Pancreas (tissue), 10 donors: ENCODE results near the gene RB1. TPM values are rescaled to one million over a fixed set of nuclear protein-coding genes. Genes with fewer than 3 reads are reported as not detected.

Experiments
- ATAC-seq, 4 donors: fragments of 200-7000 bp; cut with Tn5 transposase; one replicate each; pipeline versions ENCODE4 v1.8.0 to v1.9.1; 2020; ENCODE audit warnings: mild to moderate bottlenecking in 4 of 4, moderate library complexity in 4 of 4
- DNase-seq, 6 donors: peaks; one replicate each; pipeline ENCODE4 v3.0.0-alpha.2; 2020
- FAIRE-seq: peaks from 2 replicates; lab custom pipeline; 2012; peaks lifted over from hg19 to GRCh38; lab: Jason Lieb, UNC
- H3K27ac ChIP-seq, 4 donors: fragments of 200-600 bp; sonication (generic); 1 replicate in 3 of 4; 2 replicates in 1 of 4; pipeline versions ENCODE4 v1.5.0 to v1.8.0; 2020
- H3K27me3 ChIP-seq, 4 donors: fragments of 200-600 bp; one replicate each; pipeline ENCODE4 v1.8.0; 2021
- H3K36me3 ChIP-seq, 3 donors: fragments of 200-600 bp; sonication (generic) in 1 of 3; one replicate each; pipeline versions ENCODE4 v1.5.0 to v1.8.0; 2020 to 2021
- H3K4me1 ChIP-seq, 3 donors: fragments of 200-600 bp; one replicate each; pipeline ENCODE4 v1.8.0; 2021
- H3K4me3 ChIP-seq, 4 donors: fragments of 200-600 bp; sonication (generic) in 2 of 4; one replicate each; pipeline versions ENCODE4 v1.5.0 to v1.8.0; 2020 to 2021
- H3K9me3 ChIP-seq, 4 donors: fragments of 200-600 bp; one replicate each; pipeline ENCODE4 v1.8.0; 2021
- WGBS, 2 donors: extraction: QIAGEN DNeasy Blood & Tissue Kit; methylation state at CpG; one replicate each; pipeline ENCODE4 v1.1.7; 2013; 5-methylcytosine and 5-hydroxymethylcytosine counted together
- intact Hi-C, 3 donors: fragments of 100-400 bp; cut with DNase I; formaldehyde crosslinking; loops; one replicate each; pipeline versions ENCODE4 v1.11.1 to v1.14.2; 2022
- polyA plus RNA-seq, 2 donors: library from polyadenylated mRNA; stranded (reverse); fragments of 200-250 nt; gene quantifications; one replicate each; pipeline ENCODE4 v1.2.3, GENCODE V29; 2013
- total RNA-seq, 6 donors: library from RNA; stranded (reverse); fragmentation: NEBNext Ultra II Directional in 4 of 6; extraction: Animal tissue kit (Norgen Biotek cat#: 25700) in 4 of 6; gene quantifications; one replicate each; pipeline versions ENCODE4 v1.2.1 to v1.2.4, GENCODE V29; 2021 to 2023
- TF ChIP-seq, protein P1 (sequence below), 4 donors: fragments of 200-600 bp; sonication (generic) in 3 of 4; IDR thresholded peaks; one replicate each; pipeline versions ENCODE4 v1.5.0 to v1.8.0; 2021; ENCODE audit warnings: antibody characterized with exemption in 4 of 4
- donor health status: healthy with polysubstance abuse.
- donor health status: DM: no; HTN: no; CAD: no; lungs with moderate emphysema.
- donor health status: DM: no; HTN: no; CAD: no.
- donor health status: control.
- donor health status: control.
- donor health status: Bipolar disorder and iron deficiency.
- donor health status: DM: yes; HTN: yes; CAD: no.
- donor health status: DM: no; HTN: no; CAD: no.
- donor health status: DM: no; HTN: no; CAD: no.
- donor health status: DM: yes; HTN: yes; CAD: no.

The RB1 gene
- total and polyA plus RNA-seq, 8 donors, result 5.0 to 23.0 (median 10.9) TPM

DNA sequence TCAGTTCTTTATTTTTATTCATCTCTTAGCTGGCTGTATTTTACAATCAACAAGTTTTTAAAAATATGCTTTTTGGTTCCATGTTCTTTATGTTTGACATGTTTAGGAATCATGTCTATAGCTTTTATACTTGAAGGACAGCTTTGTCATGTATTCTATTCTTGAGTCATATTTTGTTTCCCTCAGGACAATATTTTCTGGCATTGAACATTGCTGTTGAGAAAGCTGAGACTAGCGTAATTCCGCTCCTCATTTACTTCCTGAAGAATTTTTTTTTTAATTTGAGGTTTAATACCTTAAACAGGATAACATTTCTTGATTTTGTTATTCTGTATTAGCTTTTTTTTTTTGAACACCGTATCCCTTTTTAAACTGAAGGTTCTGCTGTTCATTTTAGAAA, 53.2 kb downstream of the RB1 start:
- H3K36me3 ChIP-seq, result no peaks in the 10 kb centered on the region
- no peaks in the 10 kb centered on the region for H3K4me1 ChIP-seq
- no peaks in the 10 kb centered on the region for H3K27me3 ChIP-seq
- no peak overlapping the region for H3K4me3 ChIP-seq
- FAIRE-seq (no peak), DNase-seq (no peak), ATAC-seq (no peak)
- intact Hi-C loops, result no loop called here
- TF ChIP-seq, protein P1, sequence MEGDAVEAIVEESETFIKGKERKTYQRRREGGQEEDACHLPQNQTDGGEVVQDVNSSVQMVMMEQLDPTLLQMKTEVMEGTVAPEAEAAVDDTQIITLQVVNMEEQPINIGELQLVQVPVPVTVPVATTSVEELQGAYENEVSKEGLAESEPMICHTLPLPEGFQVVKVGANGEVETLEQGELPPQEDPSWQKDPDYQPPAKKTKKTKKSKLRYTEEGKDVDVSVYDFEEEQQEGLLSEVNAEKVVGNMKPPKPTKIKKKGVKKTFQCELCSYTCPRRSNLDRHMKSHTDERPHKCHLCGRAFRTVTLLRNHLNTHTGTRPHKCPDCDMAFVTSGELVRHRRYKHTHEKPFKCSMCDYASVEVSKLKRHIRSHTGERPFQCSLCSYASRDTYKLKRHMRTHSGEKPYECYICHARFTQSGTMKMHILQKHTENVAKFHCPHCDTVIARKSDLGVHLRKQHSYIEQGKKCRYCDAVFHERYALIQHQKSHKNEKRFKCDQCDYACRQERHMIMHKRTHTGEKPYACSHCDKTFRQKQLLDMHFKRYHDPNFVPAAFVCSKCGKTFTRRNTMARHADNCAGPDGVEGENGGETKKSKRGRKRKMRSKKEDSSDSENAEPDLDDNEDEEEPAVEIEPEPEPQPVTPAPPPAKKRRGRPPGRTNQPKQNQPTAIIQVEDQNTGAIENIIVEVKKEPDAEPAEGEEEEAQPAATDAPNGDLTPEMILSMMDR (IDR thresholded peaks at IDR 0.05), result no peak
- 60 to 80% methylated on average over 3 of the region's 3 CpGs for WGBS, 2 donors
- no peak overlapping the region for H3K27ac ChIP-seq
- H3K9me3 ChIP-seq, result no peaks in the 10 kb centered on the region

DNA sequence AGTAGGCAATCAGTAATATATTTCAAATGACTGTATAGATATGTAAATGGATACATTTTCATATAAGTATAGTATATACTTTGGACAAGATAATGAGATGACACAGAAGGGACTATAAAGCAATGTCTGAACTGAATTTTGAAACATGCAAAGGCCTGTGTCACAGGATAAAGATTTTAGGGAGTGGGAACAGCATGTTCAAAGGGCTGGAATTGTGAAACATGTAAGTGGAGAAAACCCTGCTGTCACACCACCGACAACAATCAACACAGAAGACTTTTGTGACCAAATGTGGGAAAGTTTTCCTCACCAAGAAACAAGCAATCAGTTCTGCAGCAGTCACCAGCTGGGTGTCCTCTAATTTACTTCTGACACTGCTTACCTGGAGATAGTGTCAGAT, 66.4 kb downstream of the RB1 start:
- no peak overlapping the region for H3K27ac ChIP-seq
- WGBS, 2 donors, result 77 to 94% methylated on average over 1 of the region's 1 CpG
- no peaks in the 10 kb centered on the region for H3K4me1 ChIP-seq
- ATAC-seq (no peak), FAIRE-seq (no peak), DNase-seq (no peak)
- intact Hi-C loops, result no loop called here
- no peak overlapping the region for H3K4me3 ChIP-seq
- H3K27me3 ChIP-seq, result no peaks in the 10 kb centered on the region
- H3K36me3 ChIP-seq, result no peaks in the 10 kb centered on the region
- H3K9me3 ChIP-seq, result no peaks in the 10 kb centered on the region
- TF ChIP-seq, protein P1 (IDR thresholded peaks at IDR 0.05), result no peak

DNA sequence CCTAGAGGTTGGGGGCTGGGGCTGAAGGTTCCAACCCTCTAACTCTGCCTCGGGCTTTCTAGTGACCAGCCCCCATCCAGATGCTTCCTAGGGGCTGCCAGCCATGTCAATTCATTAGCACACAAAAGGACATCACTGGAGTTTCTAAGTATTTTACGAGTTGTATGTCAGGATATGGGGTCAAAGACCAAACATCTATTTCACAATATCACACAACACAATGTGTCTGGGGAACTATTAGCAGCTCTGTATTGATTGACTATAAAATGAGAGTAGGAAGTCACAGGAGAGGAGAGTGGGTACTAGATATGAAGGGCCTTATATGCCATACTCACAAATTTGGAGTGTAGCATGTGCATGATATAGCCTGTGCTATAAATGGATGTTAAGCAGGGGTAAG, 67.3 kb downstream of the RB1 start:
- H3K4me1 ChIP-seq, result no peaks in the 10 kb centered on the region
- H3K4me3 ChIP-seq, result no peak overlapping the region
- no peaks in the 10 kb centered on the region for H3K9me3 ChIP-seq
- H3K36me3 ChIP-seq, result no peaks in the 10 kb centered on the region
- 79 to 86% methylated on average over 2 of the region's 2 CpGs for WGBS, 2 donors
- TF ChIP-seq, protein P1 (IDR thresholded peaks at IDR 0.05), result no peak
- ATAC-seq (no peak), FAIRE-seq (no peak), DNase-seq (no peak)
- no peaks in the 10 kb centered on the region for H3K27me3 ChIP-seq
- no peak overlapping the region for H3K27ac ChIP-seq
- intact Hi-C loops, result no loop called here

DNA sequence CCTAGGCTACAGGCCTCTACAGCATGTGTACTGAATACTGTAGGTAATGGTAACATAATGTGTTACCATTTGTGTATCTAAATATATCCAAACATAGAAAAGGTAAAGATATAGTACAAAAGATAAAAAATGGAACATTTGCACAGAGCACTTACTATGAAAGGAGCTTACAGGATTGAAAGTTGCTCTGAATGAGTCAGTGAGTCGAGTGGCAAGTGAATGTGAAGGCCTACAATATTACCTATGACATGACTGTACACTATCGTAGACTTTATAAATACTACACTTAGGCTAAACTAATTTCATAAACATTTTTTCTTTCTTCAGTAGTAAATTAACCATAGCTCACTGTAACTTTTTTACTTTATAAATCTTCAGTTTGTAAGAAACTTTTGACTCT, 74.3 kb downstream of the RB1 start:
- FAIRE-seq, result no peak

DNA sequence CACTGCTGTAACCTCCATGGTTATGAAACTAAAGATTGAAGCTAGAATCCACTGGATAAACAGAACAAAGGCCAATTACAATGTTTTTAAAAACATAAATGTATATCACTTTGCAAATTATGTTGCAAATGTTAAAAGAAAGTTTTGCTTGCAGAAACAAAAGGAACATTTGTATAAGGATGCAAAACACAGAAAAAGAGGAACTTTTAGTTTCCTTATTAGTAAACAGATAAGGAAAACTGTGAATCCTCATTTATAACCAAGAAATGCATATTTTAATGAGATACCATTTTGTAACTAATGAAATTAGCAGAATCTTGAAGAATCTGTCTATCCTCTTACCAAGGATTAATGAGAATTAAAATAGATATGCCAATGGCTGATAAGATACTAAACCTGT, 77.0 kb downstream of the RB1 start:
- TF ChIP-seq, protein P1 (IDR thresholded peaks at IDR 0.05), result no peak
- Histone ChIP-seq H3K27ac (no peak overlapping the region), H3K4me3 (no peak overlapping the region), H3K27me3 (no peaks in the 10 kb centered on the region), H3K36me3 (no peaks in the 10 kb centered on the region), H3K4me1 (no peaks in the 10 kb centered on the region), H3K9me3 (no peaks in the 10 kb centered on the region)
- intact Hi-C loops, result no loop called here
- no peak for ATAC-seq
- DNase-seq, result no peak
- FAIRE-seq, result no peak

More for the DNA sequence above, 74.3 kb downstream of the RB1 start:
- H3K36me3 ChIP-seq, result no peaks in the 10 kb centered on the region
- no peaks in the 10 kb centered on the region for H3K27me3 ChIP-seq
- H3K4me1 ChIP-seq, result no peaks in the 10 kb centered on the region
- TF ChIP-seq, protein P1 (IDR thresholded peaks at IDR 0.05), result no peak
- ATAC-seq, result no peak
- no peak overlapping the region for H3K4me3 ChIP-seq
- H3K27ac ChIP-seq, result no peak overlapping the region
- intact Hi-C loops, result no loop called here
- DNase-seq, result no peak
- WGBS, 2 donors, result 88 to 92% methylated on average over 2 of the region's 2 CpGs
- H3K9me3 ChIP-seq, result no peaks in the 10 kb centered on the region
